ENCODE data around the gene DKC1. TPM values are rescaled to one million over a fixed set of nuclear protein-coding genes. Genes with fewer than 3 reads are reported as not detected.
"Not testable (repeated sequence)": the region's sequence is repeated elsewhere in the genome, so short reads cannot be mapped to it uniquely, and the experiment has no call there.

The DKC1 gene
- total RNA-seq, 1 donor from 2014 or later = 45.6 TPM

DNA sequence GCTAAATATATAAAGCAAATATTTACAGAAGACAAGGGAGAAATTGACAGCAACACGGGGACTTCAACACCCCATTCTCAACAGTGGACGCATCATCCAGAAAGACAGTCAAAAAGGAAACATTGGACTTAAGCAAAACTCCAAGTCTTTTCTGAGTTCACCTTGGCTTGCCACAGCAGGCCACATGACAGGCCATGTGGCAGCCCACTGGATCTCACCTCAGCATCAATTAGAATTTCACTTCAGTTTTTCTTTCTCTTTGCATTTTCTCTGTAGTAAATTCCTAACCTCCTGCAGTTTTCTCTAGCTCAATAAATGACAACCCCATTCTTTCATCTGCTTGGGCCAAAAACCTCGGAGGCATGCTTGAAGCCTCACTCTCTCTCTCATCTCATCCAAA is 59.4 kb downstream of the DKC1 start:
- H3K9ac ChIP-seq = no peak overlapping the region
- no peaks in the 10 kb centered on the region for H3K4me1 ChIP-seq
- H3K4me1 Mint-ChIP-seq = peaks cover 13% of the 10 kb centered on the region
- no peak overlapping the region for H3K4me2 ChIP-seq
- TF ChIP-seq EZH2phosphoT487 (IDR thresholded peaks at IDR 0.05) (no peak), EZH2 (IDR thresholded peaks at IDR 0.05) (no peak)
- TF ChIP-seq, protein P1, sequence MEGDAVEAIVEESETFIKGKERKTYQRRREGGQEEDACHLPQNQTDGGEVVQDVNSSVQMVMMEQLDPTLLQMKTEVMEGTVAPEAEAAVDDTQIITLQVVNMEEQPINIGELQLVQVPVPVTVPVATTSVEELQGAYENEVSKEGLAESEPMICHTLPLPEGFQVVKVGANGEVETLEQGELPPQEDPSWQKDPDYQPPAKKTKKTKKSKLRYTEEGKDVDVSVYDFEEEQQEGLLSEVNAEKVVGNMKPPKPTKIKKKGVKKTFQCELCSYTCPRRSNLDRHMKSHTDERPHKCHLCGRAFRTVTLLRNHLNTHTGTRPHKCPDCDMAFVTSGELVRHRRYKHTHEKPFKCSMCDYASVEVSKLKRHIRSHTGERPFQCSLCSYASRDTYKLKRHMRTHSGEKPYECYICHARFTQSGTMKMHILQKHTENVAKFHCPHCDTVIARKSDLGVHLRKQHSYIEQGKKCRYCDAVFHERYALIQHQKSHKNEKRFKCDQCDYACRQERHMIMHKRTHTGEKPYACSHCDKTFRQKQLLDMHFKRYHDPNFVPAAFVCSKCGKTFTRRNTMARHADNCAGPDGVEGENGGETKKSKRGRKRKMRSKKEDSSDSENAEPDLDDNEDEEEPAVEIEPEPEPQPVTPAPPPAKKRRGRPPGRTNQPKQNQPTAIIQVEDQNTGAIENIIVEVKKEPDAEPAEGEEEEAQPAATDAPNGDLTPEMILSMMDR (IDR thresholded peaks at IDR 0.05) = no peak
- no peaks in the 10 kb centered on the region for H3K79me2 ChIP-seq (ENCODE audit: low read depth)
- H3K27ac ChIP-seq = no peak overlapping the region
- H4K20me1 ChIP-seq (ENCODE audit: low read depth) = no peaks in the 10 kb centered on the region
- H3K27ac Mint-ChIP-seq = no peak overlapping the region
- no peaks in the 10 kb centered on the region for H3K27me3 ChIP-seq
- H3F3A ChIP-seq (ENCODE audit: low read depth) = no peaks in the 10 kb centered on the region
- H3K9me3 ChIP-seq (ENCODE audit: low read depth) = peaks cover 2% of the 10 kb centered on the region
- H3K4me3 ChIP-seq = no peak overlapping the region
- H2AFZ ChIP-seq (replicated peaks) = no peak overlapping the region
- DNase-seq (ENCODE audit: low spot score) = no peak
- no peak overlapping the region for H3K4me3 Mint-ChIP-seq
- no peaks in the 10 kb centered on the region for H3K36me3 ChIP-seq
- no peaks in the 10 kb centered on the region for H3K36me3 Mint-ChIP-seq
- H3K27me3 Mint-ChIP-seq (ENCODE audit: insufficient read depth, low read depth) = peaks cover 2% of the 10 kb centered on the region
- H3K9me3 Mint-ChIP-seq = peaks cover 17% of the 10 kb centered on the region

DNA sequence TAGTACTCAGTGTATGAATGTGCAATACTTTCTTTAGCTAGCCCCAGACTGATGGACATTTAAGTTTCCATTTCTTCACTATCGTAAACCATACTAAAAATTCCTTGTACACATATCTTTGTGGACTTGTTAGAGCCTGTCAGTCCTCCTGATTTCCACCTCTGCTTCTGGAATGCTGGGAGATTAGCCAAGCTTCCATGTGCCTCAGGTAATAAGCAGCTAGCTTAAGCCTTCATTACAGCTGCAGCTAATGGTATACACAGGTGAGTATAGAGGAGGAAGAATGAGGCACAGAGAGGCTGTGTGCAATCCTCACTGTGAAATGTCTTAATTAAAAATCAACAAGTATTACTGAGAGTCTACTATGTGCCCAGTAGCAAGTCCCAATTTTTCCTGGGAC is 62.0 kb downstream of the DKC1 start:
- Histone ChIP-seq H4K20me1 (ENCODE audit: low read depth) (no peaks in the 10 kb centered on the region), H3K79me2 (ENCODE audit: low read depth) (no peaks in the 10 kb centered on the region), H3K9me3 (ENCODE audit: low read depth) (no peaks in the 10 kb centered on the region), H3K4me1 (no peaks in the 10 kb centered on the region), H3K4me2 (no peak overlapping the region), H3K36me3 (no peaks in the 10 kb centered on the region), H3K27me3 (no peaks in the 10 kb centered on the region), H3K27ac (no peak overlapping the region), H2AFZ (replicated peaks) (no peak overlapping the region), H3K4me3 (no peak overlapping the region), H3F3A (ENCODE audit: low read depth) (no peaks in the 10 kb centered on the region), H3K9ac (no peak overlapping the region)
- H3K36me3 Mint-ChIP-seq = no peaks in the 10 kb centered on the region
- peaks cover 18% of the 10 kb centered on the region for H3K9me3 Mint-ChIP-seq
- TF ChIP-seq, protein P1 (IDR thresholded peaks at IDR 0.05) = no peak
- no peak for TF ChIP-seq EZH2phosphoT487 (IDR thresholded peaks at IDR 0.05)
- no peak for TF ChIP-seq EZH2 (IDR thresholded peaks at IDR 0.05)
- no peak for DNase-seq (ENCODE audit: low spot score)
- H3K27ac Mint-ChIP-seq = no peak overlapping the region
- H3K4me3 Mint-ChIP-seq = no peak overlapping the region
- peaks cover 6% of the 10 kb centered on the region for H3K4me1 Mint-ChIP-seq
- H3K27me3 Mint-ChIP-seq (ENCODE audit: insufficient read depth, low read depth) = peaks cover 5% of the 10 kb centered on the region

DNA sequence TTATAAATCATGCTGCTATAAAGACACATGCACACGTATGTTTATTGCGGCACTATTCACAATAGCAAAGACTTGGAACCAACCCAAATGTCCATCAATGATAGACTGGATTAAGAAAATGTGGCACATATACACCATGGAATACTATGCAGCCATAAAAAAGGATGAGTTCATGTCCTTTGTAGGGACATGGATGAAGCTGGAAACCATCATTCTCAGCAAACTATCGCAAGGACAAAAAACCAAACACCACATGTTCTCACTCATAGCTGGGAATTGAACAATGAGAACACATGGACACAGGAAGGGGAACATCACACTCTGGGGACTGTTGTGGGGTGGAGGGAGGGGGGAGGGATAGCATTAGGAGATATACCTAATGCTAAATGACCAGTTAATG is 62.9 kb downstream of the DKC1 start:
- H3K27me3 ChIP-seq; H3K4me1 Mint-ChIP-seq; H3K79me2 ChIP-seq (ENCODE audit: low read depth); H3K4me2 ChIP-seq; H4K20me1 ChIP-seq (ENCODE audit: low read depth); H3K36me3 Mint-ChIP-seq; H3K27ac ChIP-seq; H3K27ac Mint-ChIP-seq; H3K36me3 ChIP-seq; DNase-seq (ENCODE audit: low spot score); H3K9me3 ChIP-seq (ENCODE audit: low read depth); H3K27me3 Mint-ChIP-seq (ENCODE audit: insufficient read depth, low read depth); H3K4me3 Mint-ChIP-seq; H3K9ac ChIP-seq; H3F3A ChIP-seq (ENCODE audit: low read depth); H3K4me1 ChIP-seq; H2AFZ ChIP-seq (replicated peaks); H3K4me3 ChIP-seq: not testable (repeated sequence)
- peaks cover 20% of the 10 kb centered on the region for H3K9me3 Mint-ChIP-seq

Small RNAs within 50 kb of the gene (small RNA-seq; reads per million reads assigned to genes)
- not detected for gene SNORA36A

Other genes starting within 250 kb of the DKC1 start
- 4.5 and 16.8 TPM in 2 replicates for gene FAM3A, start 246.6 kb upstream of the DKC1 start, total RNA-seq (ENCODE audit: low replicate concordance)
- gene G6PD, start 216.0 kb upstream of the DKC1 start, total RNA-seq (ENCODE audit: low replicate concordance) = 21.6 and 44.6 TPM in 2 replicates
- gene IKBKG, start 215.2 kb upstream of the DKC1 start, total RNA-seq (ENCODE audit: low replicate concordance) = 11.7 and 13.2 TPM in 2 replicates
- gene CTAG1A, start 177.7 kb upstream of the DKC1 start, total RNA-seq (ENCODE audit: low replicate concordance) = not detected in 2 replicates
- gene CTAG1B, start 143.6 kb upstream of the DKC1 start, total RNA-seq (ENCODE audit: low replicate concordance) = not detected in 2 replicates
- gene CTAG2, start 109.3 kb upstream of the DKC1 start, total RNA-seq (ENCODE audit: low replicate concordance) = not detected in 2 replicates
- not detected in 2 replicates for gene GAB3, start 11.8 kb upstream of the DKC1 start, total RNA-seq (ENCODE audit: low replicate concordance)
- gene MPP1, start 42.6 kb downstream of the DKC1 start, total RNA-seq (ENCODE audit: low replicate concordance) = 0.28 TPM in 1 of 2 replicates, not detected in the other
- gene SMIM9, start 71.8 kb downstream of the DKC1 start, total RNA-seq (ENCODE audit: low replicate concordance) = not detected in 2 replicates
- gene F8A1, start 123.5 kb downstream of the DKC1 start, total RNA-seq (ENCODE audit: low replicate concordance) = 5.5 and 8.7 TPM in 2 replicates